Measurements from ENCODE around the gene MAN2B2. TPM values are rescaled to one million over a fixed set of nuclear protein-coding genes. Genes with fewer than 3 reads are reported as not detected.
A peak's percentile ranks its signal among the peaks of the same experiment; 100 is the strongest.

Gene MAN2B2
- total and polyA plus RNA-seq, 2 of the 8 experiments (the other 6 are each of a cell fraction or from before 2014, with no cell fraction given): 3.3 to 4.0 TPM

- Histone ChIP-seq H3K79me1 (ENCODE audit: low read depth, low read length) (no peaks in the 10 kb centered on the region), H4K91ac (replicated peaks; ENCODE audit: insufficient read length, low read length) (no peak overlapping the region), H4K20me1 (replicated peaks in 1 of 2; ENCODE audit: control insufficient read depth in 1 of 2, insufficient read depth in 2 of 2, low read length in 2 of 2) (peaks cover 0 to 2% of the 10 kb centered on the region in 2 experiments), H3K4ac (replicated peaks; ENCODE audit: insufficient read length, low read depth, low read length) (no peak overlapping the region), H4K8ac (ENCODE audit: extremely low read depth, insufficient read depth, low read length) (peak overlapping the region; percentile 97), H2BK5ac (ENCODE audit: low read depth, low read length) (no peak overlapping the region), H3K4me1 (replicated peaks in 1 of 4; ENCODE audit: control insufficient read depth in 3 of 4, insufficient read depth in 4 of 4, low read length in 3 of 4) (peaks cover 0 to 6% (median 4%) of the 10 kb centered on the region in 4 experiments; a peak in 4 of 7 replicates), H2AK5ac (ENCODE audit: low read depth, low read length) (no peak overlapping the region), H3K27me3 (replicated peaks in 1 of 4; ENCODE audit: control insufficient read depth in 3 of 4, extremely low read depth in 1 of 4, insufficient read depth in 3 of 4, low read length in 3 of 4) (peaks cover 3 to 13% (median 10%) of the 10 kb centered on the region in 4 experiments), H4K5ac (ENCODE audit: insufficient read length, low read depth, low read length) (no peak overlapping the region), H2AFZ (ENCODE audit: low read length) (peak overlapping the region; percentile 98; the same call in 1 of the 2 replicates), H3K79me2 (ENCODE audit: control insufficient read depth in 1 of 2, insufficient read depth in 2 of 2, low read length in 2 of 2) (no peaks in the 10 kb centered on the region), H3K18ac (ENCODE audit: extremely low read depth, low read length) (peak overlapping the region; percentile 95; the same call in 1 of the 2 replicates), H2BK15ac (ENCODE audit: low read length) (no peak overlapping the region; the same call in 1 of the 2 replicates), H3K23ac (ENCODE audit: insufficient read length) (no peak overlapping the region), H3K4me3 (ENCODE audit: extremely low read depth in 1 of 4, insufficient read depth in 2 of 4, low read depth in 3 of 4, low read length in 4 of 4) (peak overlapping the region; percentile 46 to 75 (median 60); a peak in 7 of 8 replicates), H2BK120ac (replicated peaks; ENCODE audit: low read depth, low read length) (no peak overlapping the region), H3K56ac (replicated peaks; ENCODE audit: insufficient read length, low read depth, low read length) (no peak overlapping the region), H3K36me3 (ENCODE audit: control insufficient read depth in 2 of 4, insufficient read depth in 4 of 4, low read length in 3 of 4) (peaks cover 0 to 7% (median 0%) of the 10 kb centered on the region in 4 experiments; a peak in 1 of 8 replicates), H3K4me2 (ENCODE audit: insufficient read depth in 1 of 2, low read depth in 2 of 2, low read length in 2 of 2) (peak overlapping the region; percentile 57 to 95), H3K27ac (ENCODE audit: low read depth, low read length) (no peak overlapping the region), H3K9ac (replicated peaks in 1 of 4; ENCODE audit: extremely low read depth in 1 of 4, low read depth in 3 of 4, low read length in 3 of 4) (peak overlapping the region in 3 of 4 experiments; percentile 19 to 53 (median 45); a peak in 4 of 7 replicates), H3K9me3 (ENCODE audit: insufficient read depth in 2 of 2, low read depth in 1 of 2, low read length in 1 of 2) (no peaks in the 10 kb centered on the region), H3K23me2 (ENCODE audit: low read depth, low read length) (peaks cover 9% of the 10 kb centered on the region; the same call in 1 of the 2 replicates), H3K14ac (ENCODE audit: insufficient read length) (no peak overlapping the region), H2BK12ac (ENCODE audit: low read depth, low read length) (peak overlapping the region; percentile 63; the same call in 1 of the 2 replicates), H2BK20ac (ENCODE audit: low read length) (no peak overlapping the region)
- POLR2A ChIA-PET (ENCODE audit: partially characterized antibody): interaction anchor here (0.6 to 2.1 kb wide), 4 partner anchors 13 to 100 kb away, joined by 3 to 6 read pairs (median 4); a partner anchor contains a TSS
- DNase-seq (ENCODE audit: low read depth in 1 of 2, low spot score in 2 of 2): no peak
- CTCF ChIA-PET (ENCODE audit: partially characterized antibody): interaction anchor here (0.6 to 4.7 kb wide), 13 partner anchors 9 to 496 kb away, joined by 3 to 16 read pairs (median 4); no protein-coding TSS in a partner anchor
- FAIRE-seq: no peak
- 64% methylated on average over 16 of the region's 16 CpGs; no CpG with 5 or more reads in 1 of the 2 experiments for WGBS, 2 experiments (ENCODE audit: extremely low coverage in 1 of 2, insufficient coverage in 1 of 2, insufficient read length in 1 of 2, insufficient replicate concordance in 2 of 2, low coverage in 1 of 2, low lambda C conversion rate in 2 of 2, missing lambda C conversion rate in 1 of 2)
- TF ChIP-seq TEAD4 (IDR thresholded peaks at IDR 0.05; ENCODE audit: low read depth, low read length) (no peak), PHF8 (conservative IDR thresholded peaks at IDR 0.05; ENCODE audit: low read depth, low read length) (no peak), RAD21 (IDR thresholded peaks at IDR 0.05 in 1 of 2, conservative IDR thresholded peaks at IDR 0.05 in 1 of 2; ENCODE audit: low read depth in 2 of 2, low read length in 2 of 2) (peak in 1 of 2 experiments; percentile 38; a peak in 2 of 4 replicates)
- TF ChIP-seq, protein P1, sequence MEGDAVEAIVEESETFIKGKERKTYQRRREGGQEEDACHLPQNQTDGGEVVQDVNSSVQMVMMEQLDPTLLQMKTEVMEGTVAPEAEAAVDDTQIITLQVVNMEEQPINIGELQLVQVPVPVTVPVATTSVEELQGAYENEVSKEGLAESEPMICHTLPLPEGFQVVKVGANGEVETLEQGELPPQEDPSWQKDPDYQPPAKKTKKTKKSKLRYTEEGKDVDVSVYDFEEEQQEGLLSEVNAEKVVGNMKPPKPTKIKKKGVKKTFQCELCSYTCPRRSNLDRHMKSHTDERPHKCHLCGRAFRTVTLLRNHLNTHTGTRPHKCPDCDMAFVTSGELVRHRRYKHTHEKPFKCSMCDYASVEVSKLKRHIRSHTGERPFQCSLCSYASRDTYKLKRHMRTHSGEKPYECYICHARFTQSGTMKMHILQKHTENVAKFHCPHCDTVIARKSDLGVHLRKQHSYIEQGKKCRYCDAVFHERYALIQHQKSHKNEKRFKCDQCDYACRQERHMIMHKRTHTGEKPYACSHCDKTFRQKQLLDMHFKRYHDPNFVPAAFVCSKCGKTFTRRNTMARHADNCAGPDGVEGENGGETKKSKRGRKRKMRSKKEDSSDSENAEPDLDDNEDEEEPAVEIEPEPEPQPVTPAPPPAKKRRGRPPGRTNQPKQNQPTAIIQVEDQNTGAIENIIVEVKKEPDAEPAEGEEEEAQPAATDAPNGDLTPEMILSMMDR (IDR thresholded peaks at IDR 0.05; ENCODE audit: control extremely low read depth in 1 of 3, insufficient read depth in 1 of 3, low read depth in 1 of 3, low read length in 3 of 3): peak in 2 of 3 experiments; percentile 2 to 34; a peak in 2 of 4 replicates
These were observed 823 bp upstream of the MAN2B2 start for GRCh38 chr4:6573986-6574746.

All from H1 (cell line).